Stimulated activated naive CD8-positive, alpha-beta T cell treated with anti-CD3 and anti-CD28 coated beads, Interleukin-15, Interleukin-2, amounts not matched to agents 100 ng/mL and 50 ng/mL, for 24 hours (primary cell): ENCODE results near the gene PRKAA2.
A peak's percentile ranks its signal among the peaks of the same experiment; 100 is the strongest.

Experiments
- H3K27ac Mint-ChIP-seq: one replicate; pipeline ENCODE4 v1.8.0; 2021; ENCODE audit warnings: mild to moderate bottlenecking, mixed read lengths
- H3K27me3 Mint-ChIP-seq: one replicate; pipeline ENCODE4 v1.8.0; 2021; ENCODE audit warnings: mixed read lengths
- H3K36me3 Mint-ChIP-seq: one replicate; pipeline ENCODE4 v1.8.0; 2021; ENCODE audit warnings: low read depth, mixed read lengths
- H3K4me1 Mint-ChIP-seq: one replicate; pipeline ENCODE4 v1.8.0; 2021; ENCODE audit warnings: low read depth, mixed read lengths
- H3K4me3 Mint-ChIP-seq: one replicate; pipeline ENCODE4 v1.8.0; 2021; ENCODE audit warnings: mild to moderate bottlenecking, mixed read lengths
- H3K9me3 Mint-ChIP-seq: one replicate; pipeline ENCODE4 v1.8.0; 2021; ENCODE audit warnings: mixed read lengths

The PRKAA2 gene

GRCh38 chr1:56644064-56644918 lies 823 bp upstream of the PRKAA2 start:
- Mint-ChIP-seq H3K4me3 (peak overlapping the region; percentile 56), H3K27ac (no peak overlapping the region), H3K4me1 (peaks cover 10% of the 10 kb centered on the region), H3K36me3 (peaks cover 3% of the 10 kb centered on the region), H3K9me3 (no peaks in the 10 kb centered on the region), H3K27me3 (peaks cover 68% of the 10 kb centered on the region)

GRCh38 chr1:56645677-56646305 lies 677 bp downstream of the PRKAA2 start:
- H3K9me3 Mint-ChIP-seq: no peaks in the 10 kb centered on the region
- H3K4me3 Mint-ChIP-seq: peak overlapping the region; percentile 57
- H3K36me3 Mint-ChIP-seq: peaks cover 3% of the 10 kb centered on the region
- H3K27me3 Mint-ChIP-seq: peaks cover 68% of the 10 kb centered on the region
- H3K27ac Mint-ChIP-seq: no peak overlapping the region
- H3K4me1 Mint-ChIP-seq: peaks cover 10% of the 10 kb centered on the region

- Mint-ChIP-seq H3K4me3 (no peak overlapping the region), H3K36me3 (peaks cover 3% of the 10 kb centered on the region), H3K9me3 (no peaks in the 10 kb centered on the region), H3K27me3 (peaks cover 68% of the 10 kb centered on the region), H3K4me1 (peaks cover 10% of the 10 kb centered on the region), H3K27ac (no peak overlapping the region)
Observed at GRCh38 chr1:56646611-56647010, 1.5 kb downstream of the PRKAA2 start.

- peaks cover 64% of the 10 kb centered on the region for H3K27me3 Mint-ChIP-seq
- no peaks in the 10 kb centered on the region for H3K9me3 Mint-ChIP-seq
Observed at GRCh38 chr1:56647106-56647505, 2.0 kb downstream of the PRKAA2 start.

DNA sequence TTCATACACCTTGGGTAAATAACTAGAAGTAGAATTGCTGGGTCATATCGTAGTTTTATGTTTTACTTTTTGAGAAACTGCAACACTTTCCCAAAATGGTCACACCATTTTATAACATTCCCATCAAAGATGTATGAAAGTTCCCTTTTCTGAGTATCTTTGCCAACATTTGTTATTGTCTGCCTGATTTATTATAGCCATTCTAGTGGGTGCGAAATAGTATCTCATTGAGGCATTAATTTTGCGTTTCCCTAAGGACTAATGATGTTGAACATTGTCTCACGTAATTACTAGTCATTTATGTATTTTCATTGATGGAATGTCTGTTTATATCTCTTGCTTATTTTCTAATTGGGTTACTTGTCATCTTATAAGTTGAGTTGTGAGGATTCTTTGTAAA lies 3.4 kb downstream of the PRKAA2 start:
- Mint-ChIP-seq H3K9me3 (no peaks in the 10 kb centered on the region), H3K36me3 (peaks cover 3% of the 10 kb centered on the region), H3K27me3 (peaks cover 56% of the 10 kb centered on the region), H3K27ac (no peak overlapping the region), H3K4me3 (no peak overlapping the region), H3K4me1 (peaks cover 10% of the 10 kb centered on the region)

More at GRCh38 chr1:56647106-56647505, 2.0 kb downstream of the PRKAA2 start:
- no peak overlapping the region for H3K4me3 Mint-ChIP-seq
- H3K27ac Mint-ChIP-seq: no peak overlapping the region
- H3K4me1 Mint-ChIP-seq: peaks cover 10% of the 10 kb centered on the region
- H3K36me3 Mint-ChIP-seq: peaks cover 3% of the 10 kb centered on the region

- Mint-ChIP-seq H3K36me3 (no peaks in the 10 kb centered on the region), H3K27ac (no peak overlapping the region), H3K4me1 (no peaks in the 10 kb centered on the region), H3K4me3 (no peak overlapping the region), H3K9me3 (peaks cover 19% of the 10 kb centered on the region), H3K27me3 (peaks cover 7% of the 10 kb centered on the region)
Observed at GRCh38 chr1:56654126-56654923, 9.2 kb downstream of the PRKAA2 start.

GRCh38 chr1:56655991-56656613 lies 11.0 kb downstream of the PRKAA2 start:
- Mint-ChIP-seq H3K4me3 (no peak overlapping the region), H3K4me1 (no peaks in the 10 kb centered on the region), H3K9me3 (peaks cover 19% of the 10 kb centered on the region), H3K36me3 (no peaks in the 10 kb centered on the region), H3K27ac (no peak overlapping the region), H3K27me3 (peaks cover 3% of the 10 kb centered on the region)

- Mint-ChIP-seq H3K4me1 (no peaks in the 10 kb centered on the region), H3K36me3 (no peaks in the 10 kb centered on the region), H3K27me3 (no peaks in the 10 kb centered on the region), H3K27ac (no peak overlapping the region), H3K9me3 (peaks cover 19% of the 10 kb centered on the region), H3K4me3 (no peak overlapping the region)
Observed at GRCh38 chr1:56658254-56658653, 13.1 kb downstream of the PRKAA2 start.

DNA sequence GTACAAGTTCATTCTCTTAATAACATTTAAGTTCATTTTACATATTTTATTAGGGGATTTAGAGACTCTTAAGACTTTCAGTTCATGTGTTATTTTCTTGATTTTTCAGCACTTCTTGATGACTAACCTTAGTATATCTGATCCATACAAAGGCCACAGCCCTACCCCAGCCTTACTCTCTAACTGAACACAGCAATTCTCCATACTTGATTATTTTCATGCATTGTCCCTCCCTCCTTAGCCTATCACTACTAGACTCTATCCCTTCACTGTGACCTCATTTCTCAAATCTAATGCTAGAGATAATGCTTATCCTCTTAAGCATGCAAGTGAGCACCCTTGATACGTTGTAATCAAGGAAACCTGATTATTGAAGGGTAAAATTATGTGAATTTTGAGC lies 15.2 kb downstream of the PRKAA2 start:
- Mint-ChIP-seq H3K27me3 (no peaks in the 10 kb centered on the region), H3K9me3 (peaks cover 19% of the 10 kb centered on the region), H3K4me1 (no peaks in the 10 kb centered on the region), H3K36me3 (no peaks in the 10 kb centered on the region), H3K4me3 (no peak overlapping the region), H3K27ac (no peak overlapping the region)

DNA sequence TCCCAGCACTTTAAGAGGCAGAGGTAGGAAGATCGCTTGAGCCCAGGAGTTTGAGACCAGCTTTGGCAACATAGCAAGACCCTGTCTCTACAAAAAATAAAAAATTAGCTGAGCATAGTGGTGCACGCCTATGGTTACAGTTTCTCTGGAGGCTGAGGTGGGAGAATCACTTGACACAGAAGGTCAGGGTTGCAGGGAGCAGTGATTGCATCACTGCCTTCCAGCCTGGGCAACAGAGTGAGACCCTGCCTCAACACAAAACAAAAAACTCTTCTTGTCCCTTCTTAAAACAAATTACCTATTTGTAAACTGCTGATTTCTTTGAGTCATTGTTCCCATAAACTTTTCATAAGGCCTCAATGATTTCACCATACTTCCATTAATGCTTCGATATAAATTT lies 18.7 kb downstream of the PRKAA2 start:
- no peak overlapping the region for H3K4me3 Mint-ChIP-seq
- no peaks in the 10 kb centered on the region for H3K36me3 Mint-ChIP-seq
- H3K4me1 Mint-ChIP-seq: no peaks in the 10 kb centered on the region
- H3K9me3 Mint-ChIP-seq: no peaks in the 10 kb centered on the region
- H3K27me3 Mint-ChIP-seq: peaks cover 3% of the 10 kb centered on the region
- H3K27ac Mint-ChIP-seq: no peak overlapping the region

DNA sequence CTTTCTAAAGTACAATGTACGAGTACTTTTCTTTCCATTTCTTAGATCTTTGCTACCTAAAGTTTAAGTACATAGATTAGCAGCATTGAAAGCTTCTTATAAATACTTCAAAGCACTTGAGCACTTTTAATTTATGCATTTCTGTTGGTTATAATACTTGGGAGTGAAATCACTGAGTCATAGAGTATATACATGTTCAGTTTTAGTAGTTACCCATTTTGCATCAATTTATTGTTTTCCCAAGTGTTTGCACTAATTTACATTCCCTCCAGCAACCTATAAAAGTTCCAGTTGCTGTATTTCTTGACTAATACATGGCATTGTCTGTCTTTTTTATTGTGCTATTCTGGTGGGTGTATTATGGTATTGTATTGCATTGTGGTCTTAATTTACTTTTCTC lies 20.3 kb downstream of the PRKAA2 start:
- no peaks in the 10 kb centered on the region for H3K4me1 Mint-ChIP-seq
- no peaks in the 10 kb centered on the region for H3K36me3 Mint-ChIP-seq
- H3K27ac Mint-ChIP-seq: no peak overlapping the region
- H3K9me3 Mint-ChIP-seq: no peaks in the 10 kb centered on the region
- H3K4me3 Mint-ChIP-seq: no peak overlapping the region
- peaks cover 7% of the 10 kb centered on the region for H3K27me3 Mint-ChIP-seq

- Mint-ChIP-seq H3K27me3 (peaks cover 7% of the 10 kb centered on the region), H3K4me1 (no peaks in the 10 kb centered on the region), H3K4me3 (no peak overlapping the region), H3K9me3 (no peaks in the 10 kb centered on the region), H3K36me3 (no peaks in the 10 kb centered on the region), H3K27ac (no peak overlapping the region)
Observed at GRCh38 chr1:56666112-56666608, 21.0 kb downstream of the PRKAA2 start.

GRCh38 chr1:56670350-56670749 lies 25.2 kb downstream of the PRKAA2 start:
- Mint-ChIP-seq H3K27me3 (peaks cover 15% of the 10 kb centered on the region), H3K27ac (no peak overlapping the region), H3K36me3 (no peaks in the 10 kb centered on the region), H3K4me1 (no peaks in the 10 kb centered on the region), H3K9me3 (no peaks in the 10 kb centered on the region), H3K4me3 (no peak overlapping the region)

GRCh38 chr1:56671085-56671484 lies 26.0 kb downstream of the PRKAA2 start:
- peaks cover 17% of the 10 kb centered on the region for H3K27me3 Mint-ChIP-seq
- no peak overlapping the region for H3K4me3 Mint-ChIP-seq
- no peaks in the 10 kb centered on the region for H3K9me3 Mint-ChIP-seq
- H3K36me3 Mint-ChIP-seq: no peaks in the 10 kb centered on the region
- no peaks in the 10 kb centered on the region for H3K4me1 Mint-ChIP-seq
- no peak overlapping the region for H3K27ac Mint-ChIP-seq
